ENCODE measurements around the gene ZDHHC20. TPM values are rescaled to one million over a fixed set of nuclear protein-coding genes. Genes with fewer than 3 reads are reported as not detected.
"Not testable (repeated sequence)": the region's sequence is repeated elsewhere in the genome, so short reads cannot be mapped to it uniquely, and the experiment has no call there.

The ZDHHC20 gene
- total RNA-seq, 1 donor from 2014 or later: 49.2 TPM

GRCh38 chr13:21383090-21383489 is 76.0 kb downstream of the ZDHHC20 start:
- Mint-ChIP-seq H3K36me3 (ENCODE audit: low read depth) (peaks cover 66% of the 10 kb centered on the region), H3K9me3 (peaks cover 3% of the 10 kb centered on the region), H3K4me3 (no peak overlapping the region), H3K4me1 (no peaks in the 10 kb centered on the region), H3K27me3 (no peaks in the 10 kb centered on the region), H3K27ac (no peak overlapping the region)
- POLR2A ChIA-PET: no interaction called here
- intact Hi-C loops (cut with micrococcal nuclease): no loop called here
- no peak for ATAC-seq (ENCODE audit: low read depth)
- CTCF ChIA-PET: no interaction called here
- no peak for DNase-seq
- no peak for TF ChIP-seq CTCF (IDR thresholded peaks at IDR 0.05)

DNA sequence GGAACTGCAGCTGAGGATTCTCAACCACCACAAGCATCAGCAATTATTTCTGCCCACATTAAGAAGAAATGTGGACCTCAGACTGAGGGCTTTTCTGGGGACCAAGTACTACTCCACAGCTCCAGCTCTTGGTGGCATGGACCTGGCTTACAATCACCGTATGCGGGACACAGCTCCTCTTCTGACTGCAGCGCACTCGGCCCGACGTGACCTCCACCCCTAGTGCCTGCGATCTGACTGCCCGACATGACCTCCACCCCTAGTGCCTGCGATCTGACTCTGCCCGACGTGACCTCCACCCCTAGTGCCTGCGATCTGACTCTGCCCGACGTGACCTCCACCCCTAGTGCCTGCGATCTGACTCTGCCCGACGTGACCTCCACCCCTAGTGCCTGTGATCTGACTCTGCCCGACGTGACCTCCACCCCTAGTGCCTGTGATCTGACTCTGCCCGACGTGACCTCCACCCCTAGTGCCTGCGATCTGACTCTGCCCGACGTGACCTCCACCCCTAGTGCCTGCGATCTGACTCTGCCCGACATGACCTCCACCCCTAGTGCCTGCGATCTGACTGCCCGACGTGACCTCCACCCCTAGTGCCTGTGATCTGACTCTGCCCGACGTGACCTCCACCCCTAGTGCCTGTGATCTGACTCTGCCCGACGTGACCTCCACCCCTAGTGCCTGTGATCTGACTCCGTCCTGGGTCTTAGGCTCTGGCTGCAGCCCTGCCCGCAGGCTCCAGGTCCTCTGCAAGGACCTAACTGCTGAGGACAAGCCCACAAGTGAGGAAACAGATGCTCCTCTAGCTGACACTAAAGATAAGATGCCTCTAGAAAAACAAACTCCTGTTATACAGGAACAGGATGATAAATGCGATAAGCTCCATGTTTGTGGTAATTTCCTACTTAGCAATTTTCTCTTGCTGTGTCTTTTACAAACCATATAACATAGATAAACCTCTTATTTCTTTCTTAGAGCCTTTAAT is 81.8 kb downstream of the ZDHHC20 start:
- H3K27me3 Mint-ChIP-seq; H3K4me3 Mint-ChIP-seq; CTCF ChIA-PET; H3K9me3 Mint-ChIP-seq; H3K27ac Mint-ChIP-seq; ATAC-seq (ENCODE audit: low read depth); intact Hi-C loops (cut with micrococcal nuclease); DNase-seq; POLR2A ChIA-PET; H3K4me1 Mint-ChIP-seq: not testable (repeated sequence)
- peaks cover 50% of the 10 kb centered on the region for H3K36me3 Mint-ChIP-seq (ENCODE audit: low read depth)

DNA sequence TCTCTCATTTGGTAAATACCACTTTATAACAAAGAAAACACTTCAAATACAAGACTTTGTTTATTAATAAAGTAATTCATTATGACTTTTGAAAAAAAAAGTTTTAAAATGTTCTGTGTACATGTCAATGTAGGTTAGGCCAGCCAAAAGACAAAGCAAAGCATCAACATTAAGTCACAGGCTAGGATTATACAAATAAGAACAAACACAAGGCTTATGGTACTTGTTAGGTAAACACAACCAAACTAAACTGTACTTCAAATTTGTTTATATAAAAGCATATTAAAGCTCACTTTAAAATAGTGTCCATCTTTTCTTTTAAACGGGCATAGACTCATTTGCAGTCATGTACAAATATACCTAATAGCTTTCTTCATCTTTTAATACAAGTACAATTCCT is 86.6 kb downstream of the ZDHHC20 start:
- ChIA-PET POLR2A (no interaction called here), CTCF (no interaction called here)
- H3K4me3 Mint-ChIP-seq: no peak overlapping the region
- TF ChIP-seq CTCF (IDR thresholded peaks at IDR 0.05): no peak
- ATAC-seq (ENCODE audit: low read depth): no peak
- H3K36me3 Mint-ChIP-seq (ENCODE audit: low read depth): peaks cover 17% of the 10 kb centered on the region
- no peaks in the 10 kb centered on the region for H3K27me3 Mint-ChIP-seq
- no peaks in the 10 kb centered on the region for H3K9me3 Mint-ChIP-seq
- intact Hi-C loops (cut with micrococcal nuclease): no loop called here
- no peak overlapping the region for H3K27ac Mint-ChIP-seq
- no peak for DNase-seq
- H3K4me1 Mint-ChIP-seq: no peaks in the 10 kb centered on the region

DNA sequence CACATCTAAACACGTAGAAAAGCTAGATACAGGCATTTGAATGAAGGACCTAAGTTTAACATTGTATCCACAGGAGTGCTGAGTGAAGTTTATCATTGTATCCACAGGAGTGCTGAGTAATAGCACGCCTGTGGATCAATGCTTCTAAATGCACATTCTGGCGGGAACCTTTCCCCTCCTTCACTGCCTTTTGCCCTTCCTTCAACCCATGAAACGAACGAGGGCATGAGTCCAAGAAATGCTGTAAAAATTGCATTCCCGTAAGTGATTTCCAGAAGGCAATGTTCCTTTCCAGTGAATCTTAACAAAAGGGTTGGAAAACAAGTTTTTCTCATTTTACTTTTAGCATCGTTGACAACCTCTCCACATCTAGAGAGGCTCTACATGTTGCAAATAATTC is 88.1 kb downstream of the ZDHHC20 start:
- no peak for ATAC-seq (ENCODE audit: low read depth)
- no peak for DNase-seq
- ChIA-PET POLR2A (no interaction called here), CTCF (no interaction called here)
- Mint-ChIP-seq H3K36me3 (ENCODE audit: low read depth) (peaks cover 9% of the 10 kb centered on the region), H3K27ac (no peak overlapping the region), H3K9me3 (no peaks in the 10 kb centered on the region), H3K4me1 (no peaks in the 10 kb centered on the region), H3K4me3 (no peak overlapping the region), H3K27me3 (no peaks in the 10 kb centered on the region)
- intact Hi-C loops (cut with micrococcal nuclease): no loop called here
- no peak for TF ChIP-seq CTCF (IDR thresholded peaks at IDR 0.05)

GRCh38 chr13:21365574-21365973 is 93.5 kb downstream of the ZDHHC20 start:
- H3K9me3 Mint-ChIP-seq: no peaks in the 10 kb centered on the region
- H3K36me3 Mint-ChIP-seq (ENCODE audit: low read depth): no peaks in the 10 kb centered on the region
- ATAC-seq (ENCODE audit: low read depth) (no peak), DNase-seq (no peak)
- no peak for TF ChIP-seq CTCF (IDR thresholded peaks at IDR 0.05)
- POLR2A ChIA-PET: no interaction called here
- no peaks in the 10 kb centered on the region for H3K4me1 Mint-ChIP-seq
- H3K27ac Mint-ChIP-seq: no peak overlapping the region
- H3K4me3 Mint-ChIP-seq: no peak overlapping the region
- intact Hi-C loops (cut with micrococcal nuclease): no loop called here
- CTCF ChIA-PET: no interaction called here
- no peaks in the 10 kb centered on the region for H3K27me3 Mint-ChIP-seq

All from activated B cell treated with CpG ODN at 0.5 μM for 24 hours (primary cell).